Measurements from ENCODE around the gene DOC2A. TPM values are rescaled to one million over a fixed set of nuclear protein-coding genes. Genes with fewer than 3 reads are reported as not detected.

DOC2A gene
- total RNA-seq, 2 donors from 2014 or later: 0.16 TPM; not detected in 1

DNA sequence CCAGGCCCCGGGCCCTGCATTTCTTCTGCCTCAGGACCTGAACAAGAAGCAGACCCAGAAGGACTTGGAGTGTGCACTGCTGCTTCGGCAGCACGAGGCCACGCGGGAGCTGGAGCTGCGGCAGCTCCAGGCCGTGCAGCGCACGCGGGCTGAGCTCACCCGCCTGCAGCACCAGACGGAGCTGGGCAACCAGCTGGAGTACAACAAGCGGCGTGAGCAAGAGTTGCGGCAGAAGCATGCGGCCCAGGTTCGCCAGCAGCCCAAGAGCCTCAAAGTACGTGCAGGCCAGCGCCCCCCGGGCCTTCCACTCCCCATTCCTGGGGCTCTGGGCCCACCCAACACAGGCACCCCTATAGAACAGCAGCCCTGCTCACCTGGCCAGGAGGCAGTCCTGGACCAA lies 24.6 kb downstream of the DOC2A start:
- ATAC-seq (no peak), DNase-seq (no peak)
- Mint-ChIP-seq H3K4me1 (peaks cover 7% of the 10 kb centered on the region), H3K27ac (no peak overlapping the region), H3K4me3 (no peak overlapping the region), H3K27me3 (no peaks in the 10 kb centered on the region), H3K36me3 (ENCODE audit: low read depth) (peaks cover 10% of the 10 kb centered on the region)
- no peaks in the 10 kb centered on the region for H3K9me3 ChIP-seq (ENCODE audit: control insufficient read depth, low read length, poor library complexity, severe bottlenecking)

DNA sequence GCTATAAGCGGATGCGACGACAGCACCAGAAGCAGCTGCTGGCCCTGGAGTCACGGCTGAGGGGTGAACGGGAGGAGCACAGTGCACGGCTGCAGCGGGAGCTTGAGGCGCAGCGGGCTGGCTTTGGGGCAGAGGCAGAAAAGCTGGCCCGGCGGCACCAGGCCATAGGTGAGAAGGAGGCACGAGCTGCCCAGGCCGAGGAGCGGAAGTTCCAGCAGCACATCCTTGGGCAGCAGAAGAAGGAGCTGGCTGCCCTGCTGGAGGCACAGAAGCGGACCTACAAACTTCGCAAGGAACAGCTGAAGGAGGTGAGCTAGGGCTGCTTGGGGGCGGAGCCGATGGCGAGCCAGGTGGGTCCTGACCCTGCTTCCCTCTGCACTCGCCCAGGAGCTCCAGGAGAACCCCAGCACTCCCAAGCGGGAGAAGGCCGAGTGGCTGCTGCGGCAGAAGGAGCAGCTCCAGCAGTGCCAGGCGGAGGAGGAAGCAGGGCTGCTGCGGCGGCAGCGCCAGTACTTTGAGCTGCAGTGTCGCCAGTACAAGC lies 25.5 kb downstream of the DOC2A start:
- H3K27ac Mint-ChIP-seq: no peak overlapping the region
- H3K4me1 Mint-ChIP-seq: peaks cover 8% of the 10 kb centered on the region
- H3K9me3 ChIP-seq (ENCODE audit: control insufficient read depth, low read length, poor library complexity, severe bottlenecking): no peaks in the 10 kb centered on the region
- ATAC-seq (no peak), DNase-seq (no peak)
- H3K4me3 Mint-ChIP-seq: no peak overlapping the region
- H3K36me3 Mint-ChIP-seq (ENCODE audit: low read depth): peaks cover 10% of the 10 kb centered on the region
- no peaks in the 10 kb centered on the region for H3K27me3 Mint-ChIP-seq

DNA sequence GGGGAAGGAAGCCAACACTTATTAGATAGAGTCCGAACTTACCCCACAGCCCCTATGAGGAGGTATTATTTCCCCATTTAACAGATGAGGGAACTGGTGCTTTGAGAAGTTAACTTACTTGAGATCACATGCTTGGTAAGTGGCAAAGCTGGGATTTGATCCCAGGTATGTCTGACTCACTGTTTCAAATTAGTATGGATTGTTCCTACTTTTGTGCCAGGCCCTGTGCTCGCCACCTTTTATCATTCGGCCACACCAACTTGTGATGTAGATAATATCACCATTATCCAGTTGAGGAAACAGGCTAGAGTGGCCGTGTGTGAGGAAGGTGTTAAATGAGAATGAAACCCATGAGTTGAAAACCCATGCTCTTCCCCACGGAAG lies 26.1 kb downstream of the DOC2A start:
- no peak overlapping the region for H3K27ac Mint-ChIP-seq
- H3K27me3 Mint-ChIP-seq: no peaks in the 10 kb centered on the region
- H3K9me3 ChIP-seq (ENCODE audit: control insufficient read depth, low read length, poor library complexity, severe bottlenecking): no peaks in the 10 kb centered on the region
- no peak overlapping the region for H3K4me3 Mint-ChIP-seq
- peaks cover 10% of the 10 kb centered on the region for H3K4me1 Mint-ChIP-seq
- peaks cover 10% of the 10 kb centered on the region for H3K36me3 Mint-ChIP-seq (ENCODE audit: low read depth)
- no peak for DNase-seq
- no peak for ATAC-seq

GRCh38 chr16:29984137-29984763 lies 26.6 kb downstream of the DOC2A start:
- H3K27ac Mint-ChIP-seq: no peak overlapping the region

DNA sequence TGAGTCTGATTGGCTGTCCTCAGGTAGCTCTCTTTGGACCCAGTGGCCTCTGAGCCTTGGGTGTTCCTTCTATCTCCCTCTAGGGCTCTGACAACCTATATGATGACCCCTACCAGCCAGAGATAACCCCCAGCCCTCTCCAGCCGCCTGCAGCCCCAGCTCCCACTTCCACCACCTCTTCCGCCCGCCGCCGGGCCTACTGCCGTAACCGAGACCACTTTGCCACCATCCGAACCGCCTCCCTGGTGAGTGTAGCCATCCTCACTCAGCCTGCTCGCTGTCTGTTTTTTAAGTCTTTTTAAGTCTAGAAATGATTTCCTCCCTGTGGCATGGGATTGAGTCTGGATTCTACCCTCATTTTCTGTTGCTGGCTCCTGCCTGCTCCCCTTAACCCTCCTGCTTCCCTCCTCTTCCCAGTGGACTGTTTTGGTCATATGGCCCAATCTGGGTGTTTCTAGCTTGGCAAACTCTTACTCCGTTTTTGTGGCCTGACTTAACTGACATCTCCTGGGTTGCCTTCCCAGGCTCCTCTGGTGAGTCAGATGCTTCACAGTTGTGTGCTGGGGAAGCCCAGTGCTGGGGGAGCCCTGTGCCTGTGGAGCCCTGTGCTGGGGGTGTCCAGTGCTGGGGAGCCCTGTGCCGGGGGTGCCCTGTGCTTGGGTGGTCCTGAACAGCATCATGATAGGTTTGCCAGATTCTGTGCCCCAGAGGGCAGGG lies 27.2 kb downstream of the DOC2A start:
- peaks cover 12% of the 10 kb centered on the region for H3K36me3 Mint-ChIP-seq (ENCODE audit: low read depth)
- H3K9me3 ChIP-seq (ENCODE audit: control insufficient read depth, low read length, poor library complexity, severe bottlenecking): no peaks in the 10 kb centered on the region
- H3K4me3 Mint-ChIP-seq: no peak overlapping the region
- no peak overlapping the region for H3K27ac Mint-ChIP-seq
- ATAC-seq (no peak), DNase-seq (no peak)
- H3K27me3 Mint-ChIP-seq: no peaks in the 10 kb centered on the region
- peaks cover 6% of the 10 kb centered on the region for H3K4me1 Mint-ChIP-seq

More at GRCh38 chr16:29984137-29984763, 26.6 kb downstream of the DOC2A start:
- H3K4me1 Mint-ChIP-seq: peaks cover 10% of the 10 kb centered on the region
- ATAC-seq (no peak), DNase-seq (no peak)
- H3K36me3 Mint-ChIP-seq (ENCODE audit: low read depth): peaks cover 13% of the 10 kb centered on the region
- H3K4me3 Mint-ChIP-seq: no peak overlapping the region
- no peaks in the 10 kb centered on the region for H3K27me3 Mint-ChIP-seq
- no peaks in the 10 kb centered on the region for H3K9me3 ChIP-seq (ENCODE audit: control insufficient read depth, low read length, poor library complexity, severe bottlenecking)

GRCh38 chr16:29982560-29983419 lies 28.0 kb downstream of the DOC2A start:
- Mint-ChIP-seq H3K27me3 (no peaks in the 10 kb centered on the region), H3K36me3 (ENCODE audit: low read depth) (peaks cover 12% of the 10 kb centered on the region), H3K27ac (no peak overlapping the region), H3K4me1 (peaks cover 3% of the 10 kb centered on the region), H3K4me3 (no peak overlapping the region)
- H3K9me3 ChIP-seq (ENCODE audit: control insufficient read depth, low read length, poor library complexity, severe bottlenecking): no peaks in the 10 kb centered on the region
- ATAC-seq (no peak), DNase-seq (no peak)

DNA sequence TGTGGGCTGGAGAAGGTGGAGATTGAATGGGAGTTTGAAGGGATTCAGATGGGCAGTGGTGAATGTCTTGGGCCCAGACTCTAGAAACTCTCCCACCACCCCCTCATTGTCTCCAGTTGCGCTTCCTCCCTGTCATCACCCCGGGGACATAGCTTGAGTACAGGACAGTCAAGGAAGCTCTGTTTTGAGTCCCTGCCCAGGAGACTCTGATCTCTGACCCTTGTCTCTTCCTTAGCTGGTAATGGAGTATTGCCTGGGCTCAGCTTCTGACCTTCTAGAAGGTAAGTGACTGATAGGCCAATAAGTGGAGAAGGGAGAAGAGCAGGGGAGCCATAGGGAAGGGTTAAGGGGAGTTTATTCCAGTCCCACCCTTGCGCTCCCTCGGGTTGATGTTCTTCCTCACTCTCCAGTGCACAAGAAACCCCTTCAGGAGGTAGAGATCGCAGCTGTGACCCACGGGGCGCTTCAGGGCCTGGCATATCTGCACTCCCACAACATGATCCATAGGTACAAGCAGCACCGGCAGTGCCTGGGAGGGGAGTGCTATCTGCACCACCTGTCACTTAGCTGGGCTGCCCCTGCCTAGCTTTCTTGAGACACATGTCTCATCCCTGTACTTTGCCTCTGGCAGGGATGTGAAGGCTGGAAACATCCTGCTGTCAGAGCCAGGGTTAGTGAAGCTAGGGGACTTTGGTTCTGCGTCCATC lies 32.1 kb downstream of the DOC2A start:
- no peak for DNase-seq
- Mint-ChIP-seq H3K4me1 (peaks cover 28% of the 10 kb centered on the region), H3K27ac (no peak overlapping the region), H3K4me3 (no peak overlapping the region), H3K27me3 (no peaks in the 10 kb centered on the region), H3K36me3 (ENCODE audit: low read depth) (peaks cover 7% of the 10 kb centered on the region)
- ATAC-seq: no peak
- no peaks in the 10 kb centered on the region for H3K9me3 ChIP-seq (ENCODE audit: control insufficient read depth, low read length, poor library complexity, severe bottlenecking)

DNA sequence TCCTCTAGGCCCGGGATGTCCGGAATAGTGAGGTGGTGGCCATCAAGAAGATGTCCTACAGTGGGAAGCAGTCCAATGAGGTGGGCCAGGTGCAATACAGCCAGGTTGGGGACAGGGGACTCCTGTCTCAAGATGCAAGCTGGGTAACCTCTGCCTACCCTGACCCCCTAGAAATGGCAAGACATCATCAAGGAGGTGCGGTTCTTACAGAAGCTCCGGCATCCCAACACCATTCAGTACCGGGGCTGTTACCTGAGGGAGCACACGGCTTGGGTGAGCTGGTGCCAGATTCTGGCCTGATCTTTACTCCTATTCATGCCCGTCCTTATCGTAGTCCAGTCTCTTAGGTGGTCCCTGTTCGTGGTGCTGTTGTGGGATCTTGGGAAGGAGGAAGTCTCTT lies 32.7 kb downstream of the DOC2A start:
- no peak overlapping the region for H3K4me3 Mint-ChIP-seq
- H3K9me3 ChIP-seq (ENCODE audit: control insufficient read depth, low read length, poor library complexity, severe bottlenecking): no peaks in the 10 kb centered on the region
- peak overlapping the region; percentile 92 for H3K27ac Mint-ChIP-seq
- ATAC-seq: no peak
- H3K4me1 Mint-ChIP-seq: peaks cover 33% of the 10 kb centered on the region
- H3K27me3 Mint-ChIP-seq: no peaks in the 10 kb centered on the region
- DNase-seq: no peak
- H3K36me3 Mint-ChIP-seq (ENCODE audit: low read depth): peaks cover 4% of the 10 kb centered on the region

- Mint-ChIP-seq H3K4me1 (peaks cover 33% of the 10 kb centered on the region), H3K36me3 (ENCODE audit: low read depth) (peaks cover 4% of the 10 kb centered on the region), H3K4me3 (no peak overlapping the region), H3K27ac (peak overlapping the region; percentile 92), H3K27me3 (no peaks in the 10 kb centered on the region)
- no peaks in the 10 kb centered on the region for H3K9me3 ChIP-seq (ENCODE audit: control insufficient read depth, low read length, poor library complexity, severe bottlenecking)
- DNase-seq (no peak), ATAC-seq (no peak)
Measured at GRCh38 chr16:29977063-29977825, 33.6 kb downstream of the DOC2A start.

DNA sequence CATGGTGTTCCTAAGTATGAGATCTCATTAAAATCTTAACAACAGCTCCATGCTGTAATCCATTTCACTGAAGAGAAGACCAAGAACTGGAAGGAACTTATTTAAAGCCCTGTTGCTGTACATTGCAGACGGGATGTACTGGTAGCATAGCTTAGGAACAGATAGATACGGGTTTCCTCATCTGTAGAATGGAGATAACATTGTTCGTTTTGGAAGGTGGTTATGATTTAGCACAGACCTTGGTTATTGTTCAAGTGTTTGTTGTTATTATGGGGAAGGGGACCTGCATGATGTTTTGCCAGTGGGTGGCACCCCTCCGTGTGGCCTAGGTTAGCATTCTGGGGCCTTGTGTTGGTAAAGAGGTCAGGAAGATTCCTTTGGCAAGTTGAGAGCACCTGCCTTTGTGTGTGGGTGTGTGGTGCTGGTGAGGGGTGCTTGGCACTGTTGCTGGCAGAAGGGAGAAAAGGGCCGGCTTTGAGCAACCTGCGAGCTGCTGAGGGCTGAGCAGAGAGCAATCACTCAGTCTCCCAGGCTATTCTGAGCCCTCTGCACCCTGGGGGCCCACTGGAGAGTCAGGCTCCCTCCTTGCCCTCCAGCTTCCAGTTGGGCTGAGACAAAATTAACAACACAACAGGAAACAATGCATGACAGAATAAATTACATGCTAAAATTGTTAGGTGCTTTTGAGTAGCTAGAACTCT lies 34.9 kb downstream of the DOC2A start:
- peak overlapping the region; percentile 92 for H3K27ac Mint-ChIP-seq
- H3K4me1 Mint-ChIP-seq: peaks cover 33% of the 10 kb centered on the region

GRCh38 chr16:29975134-29975538 lies 35.7 kb downstream of the DOC2A start:
- ATAC-seq: no peak
- H3K4me3 Mint-ChIP-seq: peak overlapping the region; percentile 98
- H3K4me1 Mint-ChIP-seq: peaks cover 30% of the 10 kb centered on the region
- no peak for DNase-seq
- H3K27me3 Mint-ChIP-seq: no peaks in the 10 kb centered on the region
- H3K9me3 ChIP-seq (ENCODE audit: control insufficient read depth, low read length, poor library complexity, severe bottlenecking): no peaks in the 10 kb centered on the region
- H3K27ac Mint-ChIP-seq: peak overlapping the region; percentile 92
- H3K36me3 Mint-ChIP-seq (ENCODE audit: low read depth): peaks cover 4% of the 10 kb centered on the region

More for the DNA sequence above, 34.9 kb downstream of the DOC2A start:
- Mint-ChIP-seq H3K4me3 (peak overlapping the region; percentile 98), H3K36me3 (ENCODE audit: low read depth) (peaks cover 4% of the 10 kb centered on the region), H3K27me3 (no peaks in the 10 kb centered on the region)
- ATAC-seq (no peak), DNase-seq (no peak)
- no peaks in the 10 kb centered on the region for H3K9me3 ChIP-seq (ENCODE audit: control insufficient read depth, low read length, poor library complexity, severe bottlenecking)

Measured in T-helper 17 cell (primary cell).